SK-N-SH (cell line): ENCODE results near the gene GEMIN7. TPM values are rescaled to one million over a fixed set of nuclear protein-coding genes. Genes with fewer than 3 reads are reported as not detected.

ENCODE experiments used
- CTCF ChIA-PET: fragments of 300-600, 350-600 bp; formaldehyde crosslinking; extraction: SDS; loops from one replicate; lab custom pipeline; 2021; lab: Yijun Ruan, JAX
- POLR2A ChIA-PET: fragments of 350-600 bp; sonication (Branson Sonifier 250); formaldehyde crosslinking; extraction: SDS; loops from one replicate; lab custom pipeline; 2020; ENCODE audit warnings: antibody characterized with exemption, inconsistent platforms; lab: Yijun Ruan, JAX
- DNase-seq: peaks from one replicate; pipeline ENCODE4 v3.0.0; 2012
- H2AFZ ChIP-seq: fragments of 200-600 bp; sonication (generic); 2 replicates; pipeline ENCODE4 v1.8.1; 2016; ENCODE audit warnings: antibody characterized with exemption, mild to moderate bottlenecking, low read depth
- H3F3A ChIP-seq: fragments of 200-600 bp; sonication (generic); replicated peaks from 2 replicates; pipeline ENCODE3; 2016; ENCODE audit warnings: antibody characterized with exemption, mild to moderate bottlenecking; ENCODE audit not compliant: insufficient read depth
- H3K27ac ChIP-seq, 2 experiments: fragments of 200-500 bp in 1 of 2; fragments of 200-600 bp in 1 of 2; sonication (Bioruptor generic) in 1 of 2; sonication (generic), shearing (Covaris generic) in 1 of 2; 2 replicates each; pipeline versions ENCODE4 v1.5.1 to v1.6.1; 2014 to 2016; ENCODE audit warnings: low read depth in 2 of 2, inconsistent platforms in 1 of 2, low read length in 1 of 2, mild to moderate bottlenecking in 1 of 2, mixed read lengths in 1 of 2
- H3K27me3 ChIP-seq: fragments of 200-600 bp; sonication (generic), shearing (Covaris generic); 2 replicates; pipeline ENCODE4 v1.6.1; 2016; ENCODE audit warnings: mixed run types; ENCODE audit not compliant: insufficient read depth
- H3K36me3 ChIP-seq, 2 experiments: fragments of 200-500 bp in 1 of 2; fragments of 200-600 bp in 1 of 2; sonication (Bioruptor generic) in 1 of 2; sonication (generic) in 1 of 2; replicated peaks in 1 of 2; 2 replicates each; pipeline versions ENCODE3 to v1.5.1; 2014 to 2016; ENCODE audit warnings: low read length in 1 of 2, mild to moderate bottlenecking in 1 of 2; ENCODE audit not compliant: insufficient read depth in 2 of 2, control insufficient read depth in 1 of 2
- H3K4me1 ChIP-seq, 2 experiments: fragments of 200-500 bp in 1 of 2; fragments of 200-600 bp in 1 of 2; sonication (Bioruptor generic) in 1 of 2; sonication (generic), shearing (Covaris generic) in 1 of 2; 2 replicates each; pipeline versions ENCODE4 v1.5.1 to v1.6.1; 2014 to 2016; ENCODE audit warnings: low read depth in 1 of 2, low read length in 1 of 2, mixed run types in 1 of 2; ENCODE audit not compliant: insufficient read depth in 2 of 2, control insufficient read depth in 1 of 2
- H3K4me2 ChIP-seq: fragments of 200-600 bp; sonication (generic), shearing (Covaris generic); 2 replicates; pipeline ENCODE4 v1.6.1; 2017; ENCODE audit warnings: mixed run types
- H3K4me3 ChIP-seq, 2 experiments: fragments of 200-500 bp in 1 of 2; fragments of 200-600 bp in 1 of 2; sonication (Bioruptor generic) in 1 of 2; sonication (generic), shearing (Covaris generic) in 1 of 2; 2 replicates each; pipeline versions ENCODE4 v1.5.1 to v1.8.1; 2014 to 2016; ENCODE audit warnings: low read depth in 2 of 2, inconsistent platforms in 1 of 2, low read length in 1 of 2, mild to moderate bottlenecking in 1 of 2, mixed read lengths in 1 of 2, moderate library complexity in 1 of 2
- H3K79me2 ChIP-seq: fragments of 200-600 bp; sonication (generic); 2 replicates; pipeline ENCODE4 v1.8.1; 2017; ENCODE audit warnings: mild to moderate bottlenecking; ENCODE audit not compliant: insufficient read depth
- H3K9ac ChIP-seq: fragments of 200-600 bp; sonication (generic); 2 replicates; pipeline ENCODE4 v1.6.1; 2017; ENCODE audit warnings: mixed run types
- H3K9me2 ChIP-seq: fragments of 200-600 bp; sonication (generic); 2 replicates; pipeline ENCODE4 v1.6.1; 2017; ENCODE audit warnings: mixed run types
- H3K9me3 ChIP-seq: fragments of 200-600 bp; sonication (generic); 2 replicates; pipeline ENCODE4 v1.6.1; 2017; ENCODE audit warnings: mixed run types, mild to moderate bottlenecking, moderate library complexity
- H4K20me1 ChIP-seq: fragments of 200-600 bp; sonication (generic); 2 replicates; pipeline ENCODE4 v1.6.1; 2017; ENCODE audit warnings: mild to moderate bottlenecking, mixed run types; ENCODE audit not compliant: insufficient read depth
- EP300 ChIP-seq, 2 experiments: IDR thresholded peaks; 2 replicates each; pipeline versions ENCODE4 v1.4.0 to v1.6.1; 2012; ENCODE audit warnings: borderline replicate concordance in 1 of 2, low read depth in 1 of 2, low read length in 1 of 2
- EZH2phosphoT487 ChIP-seq: fragments of 200-600 bp; sonication (generic); IDR thresholded peaks from 2 replicates; pipeline ENCODE4 v1.6.1; 2017; ENCODE audit warnings: low read depth, mixed run types, mild to moderate bottlenecking, antibody characterized with exemption, moderate library complexity, borderline replicate concordance
- FOXJ3 ChIP-seq: sonication (generic); formaldehyde crosslinking; IDR thresholded peaks from 2 replicates; pipeline ENCODE4 v1.5.1; 2020; ENCODE audit warnings: mild to moderate bottlenecking, missing genetic modification reagents
- GABPA ChIP-seq: IDR thresholded peaks from 2 replicates; pipeline ENCODE4 v1.4.0; 2012; ENCODE audit warnings: low read depth, mild to moderate bottlenecking
- GATA2 ChIP-seq: sonication (generic); formaldehyde crosslinking; IDR thresholded peaks from 2 replicates; pipeline ENCODE4 v1.5.0; 2020; ENCODE audit warnings: mild to moderate bottlenecking, missing genetic modification reagents
- JUND ChIP-seq: IDR thresholded peaks from 2 replicates; pipeline ENCODE4 v1.4.0; 2012
- NRF1 ChIP-seq: IDR thresholded peaks from 2 replicates; pipeline ENCODE4 v1.6.1; 2012; ENCODE audit warnings: low read depth, mild to moderate bottlenecking, low read length
- PBX3 ChIP-seq: IDR thresholded peaks from 2 replicates; pipeline ENCODE4; 2012
- POLR2AphosphoS5 ChIP-seq: IDR thresholded peaks from 2 replicates; pipeline ENCODE4 v1.6.1; 2012; ENCODE audit warnings: low read depth, low read length
- RAD21 ChIP-seq: IDR thresholded peaks from 2 replicates; pipeline ENCODE4 v1.6.1; 2012; ENCODE audit warnings: mild to moderate bottlenecking, low read length
- RCOR1 ChIP-seq: fragments of 150-350 bp; IDR thresholded peaks from 2 replicates; pipeline ENCODE4 v1.6.1; 2017; ENCODE audit warnings: antibody characterized with exemption, low read length
- REST ChIP-seq: IDR thresholded peaks from 2 replicates; pipeline ENCODE4 v1.6.1; 2012; ENCODE audit warnings: mild to moderate bottlenecking, low read depth, low read length, moderate library complexity
- RXRA ChIP-seq: IDR thresholded peaks from 2 replicates; pipeline ENCODE4 v1.4.0; 2012; ENCODE audit warnings: low read depth, mild to moderate bottlenecking, borderline replicate concordance
- TCF12 ChIP-seq: IDR thresholded peaks from 2 replicates; pipeline ENCODE4 v1.4.0; 2012
- TEAD4 ChIP-seq: IDR thresholded peaks from 2 replicates; pipeline ENCODE4 v1.4.0; 2012; ENCODE audit warnings: mild to moderate bottlenecking, borderline replicate concordance; ENCODE audit not compliant: insufficient read depth
- YY1 ChIP-seq: IDR thresholded peaks from 2 replicates; pipeline ENCODE4 v1.4.0; 2012; ENCODE audit warnings: low read depth, mild to moderate bottlenecking
- ZBTB33 ChIP-seq: IDR thresholded peaks from 2 replicates; pipeline ENCODE4 v1.4.0; 2012; ENCODE audit warnings: low read depth, borderline replicate concordance
- WGBS: methylation state at CpG from one replicate; pipeline ENCODE4 v1.1.6; 2017; ENCODE audit warnings: low lambda C conversion rate; 5-methylcytosine and 5-hydroxymethylcytosine counted together
- polyA plus RNA-seq, 3 experiments: library from polyadenylated mRNA; depleted of rRNA; stranded (reverse); fragments of >200 nt; gene quantifications; 2 replicates each; pipeline ENCODE4 v1.2.3, GENCODE V29; 2012

The GEMIN7 gene
- polyA plus RNA-seq, 1 of the 3 experiments (the other 2 are of a cell fraction), result 28.7 TPM

- Histone ChIP-seq H3K4me1 (no peaks in the 10 kb centered on the region), H3K4me2 (no peak overlapping the region), H3K4me3 (no peak overlapping the region), H3K9ac (no peak overlapping the region), H3K79me2 (peaks cover 33% of the 10 kb centered on the region; the same call in 1 of the 2 replicates)
- CTCF ChIA-PET, result interaction anchor here (1.3 kb wide), 1 partner anchor 13 kb away, joined by 6 read pairs; no protein-coding TSS in a partner anchor
- TF ChIP-seq TEAD4 (no peak), REST (no peak), POLR2AphosphoS5 (no peak), GABPA (no peak), RCOR1 (no peak), JUND (no peak), TCF12 (no peak), RAD21 (no peak), NRF1 (no peak), RXRA (no peak), EZH2phosphoT487 (no peak), EP300 (IDR thresholded peaks at IDR 0.05; ENCODE audit: borderline replicate concordance in 1 of 2, low read depth in 1 of 2, low read length in 1 of 2) (no peak), YY1 (no peak), FOXJ3 (no peak), PBX3 (no peak), GATA2 (CRISPR knock-in tag) (no peak), ZBTB33 (no peak)
- TF ChIP-seq, all 33 proteins: peak for 0
- 90% methylated on average over 9 of the region's 9 CpGs for WGBS
- no peaks in the 10 kb centered on the region for H3K9me2 ChIP-seq
- H4K20me1 ChIP-seq, result peaks cover 15% of the 10 kb centered on the region
- no peak for DNase-seq
- no peaks in the 10 kb centered on the region for H3K9me3 ChIP-seq
- no peaks in the 10 kb centered on the region for H3K27me3 ChIP-seq
- POLR2A ChIA-PET, result interaction anchor here (0.8 to 1.0 kb wide), 2 partner anchors 19 to 21 kb away, joined by 3 read pairs; partner anchors contain the start of genes CLASRP and GEMIN7
- peaks cover 4% of the 10 kb centered on the region for H3F3A ChIP-seq
- H3K36me3 ChIP-seq, result peaks cover 38 to 74% of the 10 kb centered on the region in 2 experiments
- H2AFZ ChIP-seq, result no peak overlapping the region
- H3K27ac ChIP-seq, result no peak overlapping the region
Observed at GRCh38 chr19:45057444-45057843, 21.6 kb upstream of the GEMIN7 start.
